Limb (tissue), 2 donors: ENCODE results near the gene RARA.
"Not testable (repeated sequence)": the region's sequence is repeated elsewhere in the genome, so short reads cannot be mapped to it uniquely, and the experiment has no call there.

Experiments used
- DNase-seq, 2 donors: peaks; one replicate each; pipeline ENCODE4 v3.0.0-alpha.2; 2016; ENCODE audit errors: extremely low spot score in 2 of 2

The RARA gene

GRCh38 chr17:40373999-40374398, 65.0 kb downstream of the RARA start:
- DNase-seq: no peak

- no peak for DNase-seq
Measured at GRCh38 chr17:40374821-40375498, 66.0 kb downstream of the RARA start.

- not testable (repeated sequence) for DNase-seq
Measured at GRCh38 chr17:40375786-40376185, 66.8 kb downstream of the RARA start.

GRCh38 chr17:40376541-40376940, 67.6 kb downstream of the RARA start:
- DNase-seq: not testable (repeated sequence)

- no peak for DNase-seq
Measured at GRCh38 chr17:40377832-40378231, 68.9 kb downstream of the RARA start.

GRCh38 chr17:40378966-40379365, 70.0 kb downstream of the RARA start:
- DNase-seq: no peak

GRCh38 chr17:40382251-40382650, 73.3 kb downstream of the RARA start:
- DNase-seq: no peak

GRCh38 chr17:40386555-40386954, 77.6 kb downstream of the RARA start:
- not testable (repeated sequence) for DNase-seq

- DNase-seq: peak in 1 of 2 donors; percentile 66
Measured at GRCh38 chr17:40399185-40399584, 90.2 kb downstream of the RARA start.

GRCh38 chr17:40402668-40403067, 93.7 kb downstream of the RARA start:
- DNase-seq: no peak

- no peak for DNase-seq
Measured at GRCh38 chr17:40404003-40404402, 95.0 kb downstream of the RARA start.
